Measurements from ENCODE around the gene ELMO3.
A peak's percentile ranks its signal among the peaks of the same experiment; 100 is the strongest.

ELMO3 gene

GRCh38 chr16:67163999-67164558, 34.9 kb upstream of the ELMO3 start:
- peak; percentile 33 for DNase-seq

- peak; percentile 29 for DNase-seq
These were observed 34.3 kb upstream of the ELMO3 start, which contains the start of gene HSF4 for GRCh38 chr16:67164599-67165061. Gene HSF4, plus strand, starts transcription at chr16:67164745. Its CDS starts 67 bp downstream, at chr16:67164812.

GRCh38 chr16:67165121-67166078, 33.5 kb upstream of the ELMO3 start:
- DNase-seq = no peak

GRCh38 chr16:67166110-67166547, 32.8 kb upstream of the ELMO3 start:
- DNase-seq = no peak

- no peak for DNase-seq
These were observed 32.2 kb upstream of the ELMO3 start for GRCh38 chr16:67166598-67167168.

- no peak for DNase-seq
These were observed 31.3 kb upstream of the ELMO3 start for GRCh38 chr16:67167588-67167987.

GRCh38 chr16:67169011-67169451, 29.9 kb upstream of the ELMO3 start:
- DNase-seq = no peak

- DNase-seq = peak; percentile 34
These were observed 29.2 kb upstream of the ELMO3 start for GRCh38 chr16:67169642-67170167.

- DNase-seq = peak; percentile 77
These were observed 28.6 kb upstream of the ELMO3 start, which contains the start of gene NOL3 for GRCh38 chr16:67170168-67170948. Gene NOL3, plus strand, starts transcription at chr16:67170538.

GRCh38 chr16:67170949-67171649, 27.8 kb upstream of the ELMO3 start:
- DNase-seq = no peak

GRCh38 chr16:67173323-67173722, 25.6 kb upstream of the ELMO3 start:
- no peak for DNase-seq

GRCh38 chr16:67173808-67174705, 24.9 kb upstream of the ELMO3 start:
- DNase-seq = peak; percentile 84

- peak; percentile 35 for DNase-seq
These were observed 24.2 kb upstream of the ELMO3 start for GRCh38 chr16:67174706-67175231.

GRCh38 chr16:67176662-67177061, 22.3 kb upstream of the ELMO3 start:
- no peak for DNase-seq

GRCh38 chr16:67177743-67178699, 20.9 kb upstream of the ELMO3 start:
- no peak for DNase-seq

GRCh38 chr16:67179421-67180080, 19.4 kb upstream of the ELMO3 start:
- no peak for DNase-seq

GRCh38 chr16:67180166-67180565, 18.8 kb upstream of the ELMO3 start:
- DNase-seq = no peak

GRCh38 chr16:67181346-67181745, 17.6 kb upstream of the ELMO3 start:
- DNase-seq = no peak

Data from femur (tissue), 1 donor.